SK-N-SH (cell line): Measurements from ENCODE around the gene CHCHD6. TPM values are rescaled to one million over a fixed set of nuclear protein-coding genes. Genes with fewer than 3 reads are reported as not detected.

Experiments
- CTCF ChIA-PET: fragments of 300-600, 350-600 bp; formaldehyde crosslinking; extraction: SDS; loops from one replicate; lab custom pipeline; 2021; lab: Yijun Ruan, JAX
- POLR2A ChIA-PET: fragments of 350-600 bp; sonication (Branson Sonifier 250); formaldehyde crosslinking; extraction: SDS; loops from one replicate; lab custom pipeline; 2020; ENCODE audit warnings: antibody characterized with exemption, inconsistent platforms; lab: Yijun Ruan, JAX
- DNase-seq: peaks from one replicate; pipeline ENCODE4 v3.0.0; 2012
- H2AFZ ChIP-seq: fragments of 200-600 bp; sonication (generic); 2 replicates; pipeline ENCODE4 v1.8.1; 2016; ENCODE audit warnings: antibody characterized with exemption, mild to moderate bottlenecking, low read depth
- H3F3A ChIP-seq: fragments of 200-600 bp; sonication (generic); replicated peaks from 2 replicates; pipeline ENCODE3; 2016; ENCODE audit warnings: antibody characterized with exemption, mild to moderate bottlenecking; ENCODE audit not compliant: insufficient read depth
- H3K27ac ChIP-seq, 2 experiments: fragments of 200-500 bp in 1 of 2; fragments of 200-600 bp in 1 of 2; sonication (Bioruptor generic) in 1 of 2; sonication (generic), shearing (Covaris generic) in 1 of 2; 2 replicates each; pipeline versions ENCODE4 v1.5.1 to v1.6.1; 2014 to 2016; ENCODE audit warnings: low read depth in 2 of 2, inconsistent platforms in 1 of 2, low read length in 1 of 2, mild to moderate bottlenecking in 1 of 2, mixed read lengths in 1 of 2
- H3K27me3 ChIP-seq: fragments of 200-600 bp; sonication (generic), shearing (Covaris generic); 2 replicates; pipeline ENCODE4 v1.6.1; 2016; ENCODE audit warnings: mixed run types; ENCODE audit not compliant: insufficient read depth
- H3K36me3 ChIP-seq, 2 experiments: fragments of 200-500 bp in 1 of 2; fragments of 200-600 bp in 1 of 2; sonication (Bioruptor generic) in 1 of 2; sonication (generic) in 1 of 2; replicated peaks in 1 of 2; 2 replicates each; pipeline versions ENCODE3 to v1.5.1; 2014 to 2016; ENCODE audit warnings: low read length in 1 of 2, mild to moderate bottlenecking in 1 of 2; ENCODE audit not compliant: insufficient read depth in 2 of 2, control insufficient read depth in 1 of 2
- H3K4me1 ChIP-seq, 2 experiments: fragments of 200-500 bp in 1 of 2; fragments of 200-600 bp in 1 of 2; sonication (Bioruptor generic) in 1 of 2; sonication (generic), shearing (Covaris generic) in 1 of 2; 2 replicates each; pipeline versions ENCODE4 v1.5.1 to v1.6.1; 2014 to 2016; ENCODE audit warnings: low read depth in 1 of 2, low read length in 1 of 2, mixed run types in 1 of 2; ENCODE audit not compliant: insufficient read depth in 2 of 2, control insufficient read depth in 1 of 2
- H3K4me2 ChIP-seq: fragments of 200-600 bp; sonication (generic), shearing (Covaris generic); 2 replicates; pipeline ENCODE4 v1.6.1; 2017; ENCODE audit warnings: mixed run types
- H3K4me3 ChIP-seq, 2 experiments: fragments of 200-500 bp in 1 of 2; fragments of 200-600 bp in 1 of 2; sonication (Bioruptor generic) in 1 of 2; sonication (generic), shearing (Covaris generic) in 1 of 2; 2 replicates each; pipeline versions ENCODE4 v1.5.1 to v1.8.1; 2014 to 2016; ENCODE audit warnings: low read depth in 2 of 2, inconsistent platforms in 1 of 2, low read length in 1 of 2, mild to moderate bottlenecking in 1 of 2, mixed read lengths in 1 of 2, moderate library complexity in 1 of 2
- H3K79me2 ChIP-seq: fragments of 200-600 bp; sonication (generic); 2 replicates; pipeline ENCODE4 v1.8.1; 2017; ENCODE audit warnings: mild to moderate bottlenecking; ENCODE audit not compliant: insufficient read depth
- H3K9ac ChIP-seq: fragments of 200-600 bp; sonication (generic); 2 replicates; pipeline ENCODE4 v1.6.1; 2017; ENCODE audit warnings: mixed run types
- H3K9me2 ChIP-seq: fragments of 200-600 bp; sonication (generic); 2 replicates; pipeline ENCODE4 v1.6.1; 2017; ENCODE audit warnings: mixed run types
- H3K9me3 ChIP-seq: fragments of 200-600 bp; sonication (generic); 2 replicates; pipeline ENCODE4 v1.6.1; 2017; ENCODE audit warnings: mixed run types, mild to moderate bottlenecking, moderate library complexity
- H4K20me1 ChIP-seq: fragments of 200-600 bp; sonication (generic); 2 replicates; pipeline ENCODE4 v1.6.1; 2017; ENCODE audit warnings: mild to moderate bottlenecking, mixed run types; ENCODE audit not compliant: insufficient read depth
- CHD2 ChIP-seq: fragments of 150-350 bp; IDR thresholded peaks from 2 replicates; pipeline ENCODE4 v1.6.1; 2018; ENCODE audit warnings: low read length; ENCODE audit not compliant: partially characterized antibody
- FOSL2 ChIP-seq: IDR thresholded peaks from 2 replicates; pipeline ENCODE4 v1.4.0; 2012; ENCODE audit warnings: low read depth, mild to moderate bottlenecking, moderate library complexity, borderline replicate concordance
- FOXM1 ChIP-seq: IDR thresholded peaks from 2 replicates; pipeline ENCODE4 v1.4.0; 2012; ENCODE audit warnings: low read depth, mild to moderate bottlenecking
- GATA2 ChIP-seq: sonication (generic); formaldehyde crosslinking; IDR thresholded peaks from 2 replicates; pipeline ENCODE4 v1.5.0; 2020; ENCODE audit warnings: mild to moderate bottlenecking, missing genetic modification reagents
- MEF2A ChIP-seq: IDR thresholded peaks from 2 replicates; pipeline ENCODE4 v1.4.0; 2012; ENCODE audit warnings: low read depth, borderline replicate concordance
- MXI1 ChIP-seq: IDR thresholded peaks from 2 replicates; pipeline ENCODE4 v1.6.1; 2012; ENCODE audit warnings: mild to moderate bottlenecking, low read depth, low read length, improper control_type of control experiment
- NFIC ChIP-seq: IDR thresholded peaks from 2 replicates; pipeline ENCODE4 v1.4.0; 2012; ENCODE audit warnings: borderline replicate concordance
- PBX3 ChIP-seq: IDR thresholded peaks from 2 replicates; pipeline ENCODE4; 2012
- RFX5 ChIP-seq: IDR thresholded peaks from 2 replicates; pipeline ENCODE4 v1.6.1; 2012; ENCODE audit warnings: mild to moderate bottlenecking, improper control_type of control experiment, low read length
- RXRA ChIP-seq: IDR thresholded peaks from 2 replicates; pipeline ENCODE4 v1.4.0; 2012; ENCODE audit warnings: low read depth, mild to moderate bottlenecking, borderline replicate concordance
- SMC3 ChIP-seq: IDR thresholded peaks from 2 replicates; pipeline ENCODE4 v1.6.1; 2012; ENCODE audit warnings: low read depth, low read length, improper control_type of control experiment
- TAF1 ChIP-seq: IDR thresholded peaks from 2 replicates; pipeline ENCODE4 v1.6.1; 2012; ENCODE audit warnings: low read depth, mild to moderate bottlenecking, low read length, moderate library complexity, borderline replicate concordance
- TEAD4 ChIP-seq: IDR thresholded peaks from 2 replicates; pipeline ENCODE4 v1.4.0; 2012; ENCODE audit warnings: mild to moderate bottlenecking, borderline replicate concordance; ENCODE audit not compliant: insufficient read depth
- WGBS: methylation state at CpG from one replicate; pipeline ENCODE4 v1.1.6; 2017; ENCODE audit warnings: low lambda C conversion rate; 5-methylcytosine and 5-hydroxymethylcytosine counted together
- polyA plus RNA-seq, 3 experiments: library from polyadenylated mRNA; depleted of rRNA; stranded (reverse); fragments of >200 nt; gene quantifications; 2 replicates each; pipeline ENCODE4 v1.2.3, GENCODE V29; 2012
- TF ChIP-seq, protein P1 (sequence below): IDR thresholded peaks from 2 replicates; pipeline ENCODE4 v1.4.0; 2012; ENCODE audit warnings: low read depth, borderline replicate concordance
- TF ChIP-seq, protein P2 (sequence below): IDR thresholded peaks from 2 replicates; pipeline ENCODE4 v1.4.0; 2012; ENCODE audit warnings: low read depth, borderline replicate concordance

CHCHD6 gene
- polyA plus RNA-seq, 1 of the 3 experiments (the other 2 are of a cell fraction) = 42.5 TPM

- CTCF ChIA-PET = interaction anchor here (1.0 to 1.1 kb wide), 2 partner anchors 9 to 33 kb away, joined by 3 to 5 read pairs; no protein-coding TSS in a partner anchor
- H3K4me1 ChIP-seq = peaks cover 39 to 46% of the 10 kb centered on the region in 2 experiments
- 94% methylated on average over 2 of the region's 2 CpGs for WGBS
- H3K27me3 ChIP-seq = no peaks in the 10 kb centered on the region
- peaks cover 0 to 7% of the 10 kb centered on the region in 2 experiments for H3K36me3 ChIP-seq
- DNase-seq = no peak
- H3K79me2 ChIP-seq = no peaks in the 10 kb centered on the region; the same call in 1 of the 2 replicates
- H3K9ac ChIP-seq = no peak overlapping the region
- POLR2A ChIA-PET = no interaction called here
- no peak for TF ChIP-seq TEAD4
- no peak for TF ChIP-seq PBX3
- no peak for TF ChIP-seq RXRA
- TF ChIP-seq SMC3 = no peak
- TF ChIP-seq NFIC = no peak
- no peak for TF ChIP-seq TAF1
- no peak for TF ChIP-seq GATA2 (CRISPR knock-in tag)
- no peak for TF ChIP-seq MXI1
- no peak for TF ChIP-seq FOSL2
- no peak for TF ChIP-seq RFX5
- TF ChIP-seq FOXM1 = no peak
- TF ChIP-seq, protein P1, sequence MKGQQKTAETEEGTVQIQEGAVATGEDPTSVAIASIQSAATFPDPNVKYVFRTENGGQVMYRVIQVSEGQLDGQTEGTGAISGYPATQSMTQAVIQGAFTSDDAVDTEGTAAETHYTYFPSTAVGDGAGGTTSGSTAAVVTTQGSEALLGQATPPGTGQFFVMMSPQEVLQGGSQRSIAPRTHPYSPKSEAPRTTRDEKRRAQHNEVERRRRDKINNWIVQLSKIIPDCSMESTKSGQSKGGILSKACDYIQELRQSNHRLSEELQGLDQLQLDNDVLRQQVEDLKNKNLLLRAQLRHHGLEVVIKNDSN = no peak
- 0 out of 2 replicates have a peak, but pooled peaks cover 3% of the 10 kb centered on the region for H3K9me2 ChIP-seq
- peak overlapping the region in 1 of 2 experiments; percentile 98; a peak in 1 of 4 replicates for H3K27ac ChIP-seq
- no peaks in the 10 kb centered on the region; the same call in 1 of the 2 replicates for H3K9me3 ChIP-seq
- H3K4me3 ChIP-seq = no peak overlapping the region
- H3F3A ChIP-seq = peaks cover 37% of the 10 kb centered on the region
- no peak overlapping the region for H2AFZ ChIP-seq
- no peaks in the 10 kb centered on the region for H4K20me1 ChIP-seq
- 0 out of 2 replicates have a peak overlapping the region, but pooled peaks have one; percentile 80 for H3K4me2 ChIP-seq
Observed at GRCh38 chr3:126924458-126924857, 220.4 kb downstream of the CHCHD6 start.

- no peaks in the 10 kb centered on the region for H3K79me2 ChIP-seq
- H3K4me3 ChIP-seq = no peak overlapping the region
- no peaks in the 10 kb centered on the region for H3K36me3 ChIP-seq
- H4K20me1 ChIP-seq = no peaks in the 10 kb centered on the region
- WGBS = 71% methylated on average over 14 of the region's 14 CpGs
- ChIA-PET POLR2A (no interaction called here), CTCF (interaction anchor here (1.2 kb wide), 1 partner anchor 174 kb away, joined by 3 read pairs; no protein-coding TSS in a partner anchor)
- H3F3A ChIP-seq = peaks cover 37% of the 10 kb centered on the region
- no peak for DNase-seq
- peak overlapping the region; percentile 16; the same call in 1 of the 2 replicates for H2AFZ ChIP-seq
- TF ChIP-seq FOXM1 (no peak), CHD2 (no peak), MEF2A (no peak), NFIC (peak; percentile 33)
- TF ChIP-seq, protein P1 = no peak
- TF ChIP-seq, protein P2, sequence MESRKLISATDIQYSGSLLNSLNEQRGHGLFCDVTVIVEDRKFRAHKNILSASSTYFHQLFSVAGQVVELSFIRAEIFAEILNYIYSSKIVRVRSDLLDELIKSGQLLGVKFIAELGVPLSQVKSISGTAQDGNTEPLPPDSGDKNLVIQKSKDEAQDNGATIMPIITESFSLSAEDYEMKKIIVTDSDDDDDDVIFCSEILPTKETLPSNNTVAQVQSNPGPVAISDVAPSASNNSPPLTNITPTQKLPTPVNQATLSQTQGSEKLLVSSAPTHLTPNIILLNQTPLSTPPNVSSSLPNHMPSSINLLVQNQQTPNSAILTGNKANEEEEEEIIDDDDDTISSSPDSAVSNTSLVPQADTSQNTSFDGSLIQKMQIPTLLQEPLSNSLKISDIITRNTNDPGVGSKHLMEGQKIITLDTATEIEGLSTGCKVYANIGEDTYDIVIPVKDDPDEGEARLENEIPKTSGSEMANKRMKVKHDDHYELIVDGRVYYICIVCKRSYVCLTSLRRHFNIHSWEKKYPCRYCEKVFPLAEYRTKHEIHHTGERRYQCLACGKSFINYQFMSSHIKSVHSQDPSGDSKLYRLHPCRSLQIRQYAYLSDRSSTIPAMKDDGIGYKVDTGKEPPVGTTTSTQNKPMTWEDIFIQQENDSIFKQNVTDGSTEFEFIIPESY = 0 out of 2 replicates have a peak, but pooled peaks have one; percentile 24
- no peaks in the 10 kb centered on the region for H3K27me3 ChIP-seq
- peak overlapping the region; percentile 80; the same call in 1 of the 2 replicates for H3K4me2 ChIP-seq
- peak overlapping the region; percentile 11 to 98; a peak in 3 of 4 replicates for H3K27ac ChIP-seq
- H3K9me2 ChIP-seq = no peaks in the 10 kb centered on the region
- H3K9me3 ChIP-seq = no peaks in the 10 kb centered on the region
- H3K9ac ChIP-seq = peak overlapping the region; percentile 42; the same call in 1 of the 2 replicates
- H3K4me1 ChIP-seq = peaks cover 39 to 46% of the 10 kb centered on the region in 2 experiments
Observed at GRCh38 chr3:126925411-126926171, 221.6 kb downstream of the CHCHD6 start.
